GM21825 (cell line): ENCODE data around the gene ELAC2.
"Not testable (repeated sequence)": the region's sequence is repeated elsewhere in the genome, so short reads cannot be mapped to it uniquely, and the experiment has no call there.

Experiments
- ATAC-seq: cut with Tn5 transposase; IDR thresholded peaks from one replicate; pipeline ENCODE4 v1.9.1; 2021; ENCODE audit warnings: mild to moderate bottlenecking, moderate library complexity; ENCODE audit not compliant: unreplicated experiment

ELAC2 gene

DNA sequence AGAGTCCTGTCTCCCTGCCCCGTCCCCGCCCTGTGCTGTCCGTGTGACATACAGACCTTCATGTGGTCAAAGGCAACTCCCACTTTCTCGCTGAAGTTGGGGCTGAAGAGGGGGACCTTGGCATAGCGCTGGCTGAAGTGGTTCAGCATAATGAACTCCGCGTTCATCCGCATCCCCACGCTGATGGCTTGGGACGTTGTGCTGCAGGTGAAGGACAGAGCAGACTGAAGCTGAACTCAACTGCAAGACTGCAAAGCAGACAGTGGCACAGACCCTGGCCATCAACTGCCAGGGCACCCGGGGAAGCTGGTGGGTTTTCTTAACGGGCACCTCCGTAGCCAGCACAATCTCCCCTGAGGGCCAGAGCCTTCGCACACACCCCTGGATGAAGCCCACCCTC lies 24.2 kb downstream of the ELAC2 start:
- ATAC-seq, result no peak

DNA sequence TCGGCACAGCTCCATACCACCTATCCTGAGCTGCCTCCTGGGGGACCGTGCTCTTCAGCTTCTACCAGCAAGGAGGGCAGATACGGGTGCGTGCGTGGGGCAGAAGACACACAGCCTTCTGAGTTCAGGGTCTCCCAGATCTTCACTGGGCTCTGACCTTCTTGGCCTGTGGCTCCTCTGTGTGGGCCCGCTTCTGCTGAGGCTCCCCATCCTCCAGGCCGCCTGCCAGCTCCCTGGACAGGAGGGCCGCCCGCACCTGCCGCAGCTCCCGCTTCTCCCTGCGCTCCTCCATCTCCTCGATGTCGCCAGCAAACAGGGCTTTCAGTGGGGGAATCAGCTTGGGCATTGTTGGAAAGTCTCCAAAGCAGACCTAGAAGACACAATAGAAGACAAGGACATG lies 25.2 kb downstream of the ELAC2 start:
- ATAC-seq, result no peak

DNA sequence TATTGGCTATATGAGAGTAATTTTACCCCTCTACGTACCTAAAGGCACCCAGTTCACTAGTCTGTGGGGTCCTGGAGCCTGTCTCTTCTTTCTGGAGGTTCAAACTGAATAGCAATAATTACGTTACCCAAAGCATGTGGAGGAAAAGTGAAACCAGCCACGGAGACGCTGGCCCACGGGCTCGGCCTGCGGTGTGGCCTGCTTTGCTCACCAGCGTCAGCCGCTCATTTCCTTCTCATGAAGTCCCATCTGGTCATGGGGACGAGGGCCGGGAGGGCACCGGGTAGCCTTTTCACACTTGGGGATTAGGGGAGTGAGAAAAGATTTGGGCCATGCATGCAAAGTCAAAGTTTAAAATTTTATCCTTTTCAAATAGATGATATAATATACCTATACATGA lies 26.9 kb downstream of the ELAC2 start:
- no peak for ATAC-seq

DNA sequence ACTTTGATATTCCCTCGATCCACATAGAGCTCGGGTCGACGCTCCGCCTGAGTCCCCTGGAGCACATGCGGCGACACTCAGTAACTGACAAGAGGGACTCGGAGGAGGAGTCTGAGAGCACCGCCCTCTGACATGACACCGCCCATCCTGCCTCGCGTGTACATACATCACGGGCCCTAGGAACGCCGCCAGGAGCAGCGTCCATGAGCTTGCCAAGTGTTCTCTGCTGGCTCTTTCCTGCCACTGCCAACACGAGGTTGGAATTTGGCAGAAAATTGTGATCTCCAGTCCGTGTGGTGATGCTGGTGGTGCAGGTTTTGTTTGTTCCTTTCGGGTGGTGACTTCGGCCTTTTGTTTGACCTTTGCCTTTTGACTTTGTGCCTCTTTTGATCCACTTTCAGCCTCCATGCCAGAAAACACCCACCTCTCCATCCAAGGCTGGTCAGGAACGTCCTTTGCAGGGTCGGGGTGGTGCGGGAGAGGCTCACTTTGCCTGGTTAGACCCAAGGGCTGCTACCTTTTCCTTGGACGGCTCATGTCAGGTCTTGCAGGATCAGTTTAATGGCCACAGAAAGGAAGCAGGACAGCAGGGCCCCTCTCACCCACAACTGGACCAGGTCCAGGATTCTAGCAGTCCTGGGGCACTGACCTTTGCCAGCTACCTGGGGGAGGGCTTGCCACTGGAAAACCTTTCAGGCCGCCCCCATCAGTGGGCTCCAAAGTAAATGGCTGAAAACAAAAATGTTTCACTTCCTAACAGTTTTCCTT lies 27.6 kb downstream of the ELAC2 start:
- no peak for ATAC-seq

DNA sequence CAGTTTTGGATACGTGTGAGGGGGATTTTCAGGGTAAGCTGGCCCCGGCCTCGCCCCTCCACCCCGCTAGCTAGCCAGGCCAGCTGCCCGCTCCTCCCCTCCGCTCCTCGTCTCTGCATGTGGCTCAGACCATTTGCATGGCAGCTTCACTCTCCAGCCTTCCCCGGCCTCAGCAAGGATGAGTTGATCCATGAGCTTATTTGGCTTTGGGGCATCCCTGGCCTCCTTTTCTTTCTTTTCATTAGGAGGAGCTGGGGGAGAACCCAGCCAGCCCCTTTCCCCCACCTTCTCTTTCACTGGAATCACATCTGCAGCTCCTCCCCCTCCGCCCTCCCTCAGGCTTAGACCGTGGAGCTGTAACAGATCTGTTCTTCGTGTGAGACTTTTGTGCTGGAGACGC lies 30.7 kb downstream of the ELAC2 start:
- no peak for ATAC-seq

DNA sequence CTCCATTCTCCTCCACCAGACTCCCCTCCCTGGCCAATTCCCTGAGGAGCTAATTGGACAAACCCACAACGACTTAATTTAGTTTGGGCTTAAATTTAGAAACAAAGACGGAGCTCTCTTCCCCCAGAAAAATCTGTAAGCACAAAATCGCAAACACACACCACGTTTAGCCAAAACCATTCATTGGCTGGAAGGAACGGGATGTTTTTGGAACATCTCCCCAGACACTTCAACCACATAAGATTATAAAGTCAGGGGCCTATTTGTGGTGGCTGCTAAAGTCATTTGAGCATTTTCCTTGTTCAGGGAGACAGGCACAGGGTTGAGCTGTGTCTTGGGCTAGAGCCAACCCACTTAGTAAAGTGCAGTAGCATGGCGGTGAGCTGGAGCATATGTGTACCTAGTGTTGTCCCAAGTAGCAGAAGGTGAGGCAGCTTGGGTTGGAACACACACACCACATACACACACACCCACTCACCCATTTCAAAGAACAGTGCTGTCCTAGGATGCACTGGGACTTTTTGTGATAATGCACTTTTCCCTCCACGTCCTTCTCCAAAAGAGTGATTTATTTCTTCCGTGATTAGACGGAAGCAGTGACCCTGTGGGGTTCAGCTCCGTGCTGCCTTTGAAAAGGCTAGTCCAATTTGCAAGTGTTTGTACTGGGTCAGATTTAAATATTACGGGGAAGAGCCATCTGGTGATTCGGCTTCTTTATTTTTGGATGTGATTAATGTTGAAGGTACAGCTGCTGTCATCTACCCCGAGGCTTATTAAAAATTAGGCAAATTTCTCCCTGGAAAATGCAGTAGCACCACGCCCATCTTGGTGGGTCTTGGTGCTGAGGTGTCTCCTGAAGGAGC lies 32.2 kb downstream of the ELAC2 start:
- no peak for ATAC-seq

DNA sequence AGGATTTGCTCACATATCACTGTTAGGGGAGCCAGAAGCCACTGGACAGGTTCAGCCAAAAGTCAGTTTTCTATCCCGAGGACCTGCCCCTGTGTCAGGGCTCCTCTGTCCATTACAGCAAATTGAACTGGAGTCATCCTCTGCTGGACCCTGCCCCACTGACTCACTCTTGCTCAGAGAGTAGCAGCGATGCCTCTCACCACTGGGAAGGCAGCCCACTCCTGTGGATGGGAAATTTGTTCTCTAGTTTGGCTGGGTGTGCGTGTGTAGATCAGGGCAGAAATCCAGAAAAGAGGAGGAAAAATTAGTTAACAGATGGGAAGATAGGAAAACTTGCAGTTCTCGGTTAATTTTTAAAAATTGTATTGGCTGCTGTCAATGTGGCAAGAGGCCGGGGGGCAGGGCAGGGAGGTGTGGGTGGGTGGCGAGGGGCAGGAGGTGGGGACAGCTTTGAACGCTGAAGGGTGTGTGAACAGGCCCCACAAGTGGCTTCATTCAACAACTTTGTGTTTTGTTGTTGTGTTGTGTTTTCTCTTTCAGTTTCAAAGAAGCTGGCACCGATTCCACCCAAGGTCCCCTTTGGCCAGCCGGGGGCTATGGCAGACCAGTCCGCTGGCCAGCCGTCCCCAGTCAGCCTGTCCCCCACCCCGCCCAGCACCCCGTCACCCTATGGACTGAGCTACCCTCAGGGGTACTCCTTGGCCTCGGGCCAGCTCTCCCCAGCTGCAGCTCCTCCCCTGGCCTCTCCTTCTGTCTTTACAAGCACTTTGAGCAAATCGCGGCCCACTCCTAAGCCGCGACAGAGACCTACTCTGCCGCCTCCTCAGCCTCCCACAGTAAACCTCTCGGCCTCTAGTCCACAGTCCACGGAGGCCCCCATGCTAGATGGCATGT lies 33.6 kb downstream of the ELAC2 start:
- no peak for ATAC-seq

DNA sequence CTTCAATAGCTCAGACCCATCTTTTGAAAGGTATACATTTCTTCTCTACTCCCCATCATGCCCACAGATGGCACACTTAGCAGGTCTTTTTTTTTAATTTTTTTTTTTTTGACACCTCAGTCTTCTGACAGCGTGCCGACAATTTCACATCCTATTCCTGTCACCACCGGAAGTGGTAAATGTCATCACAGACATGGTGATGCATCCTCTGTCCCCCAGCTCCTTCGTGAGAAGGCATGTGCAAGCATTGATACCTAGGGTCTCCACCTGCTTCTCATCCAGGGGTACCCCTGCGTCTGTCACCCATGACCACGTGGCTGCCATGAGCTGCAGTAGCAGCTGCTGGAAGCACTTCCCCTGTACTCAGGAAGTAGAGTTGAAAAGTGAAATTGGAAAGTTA lies 35.6 kb downstream of the ELAC2 start:
- ATAC-seq, result no peak

DNA sequence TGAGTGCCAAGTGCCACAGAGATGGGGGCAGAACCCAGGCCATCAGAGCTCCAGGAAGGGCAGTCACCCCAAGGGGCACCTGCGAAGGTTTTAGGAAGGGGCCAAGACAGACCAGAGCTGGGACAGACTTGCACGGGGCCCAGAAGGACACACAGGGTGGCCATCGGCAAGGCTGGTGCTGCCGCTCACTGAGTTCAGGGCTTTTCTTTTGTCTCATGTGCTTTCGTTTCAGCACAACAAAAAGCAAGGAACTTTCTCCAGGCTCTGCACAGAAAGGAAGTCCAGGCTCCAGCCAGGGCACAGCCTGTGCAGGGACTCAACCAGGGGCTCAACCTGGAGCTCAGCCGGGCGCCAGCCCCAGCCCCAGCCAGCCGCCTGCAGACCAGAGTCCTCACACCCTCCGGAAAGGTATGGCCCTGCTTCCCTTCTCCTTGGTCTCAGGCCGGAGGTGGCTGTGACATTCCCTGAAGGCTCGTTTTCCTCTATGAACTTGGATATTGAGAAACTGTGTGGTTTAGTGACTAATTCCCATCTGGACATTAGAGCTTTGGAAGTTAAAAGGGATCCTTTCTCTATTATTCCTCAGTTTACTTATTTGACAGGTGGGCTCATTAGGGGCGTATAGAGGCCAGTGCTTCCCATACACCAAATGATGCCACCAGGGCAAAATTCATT lies 37.9 kb downstream of the ELAC2 start:
- ATAC-seq, result no peak

DNA sequence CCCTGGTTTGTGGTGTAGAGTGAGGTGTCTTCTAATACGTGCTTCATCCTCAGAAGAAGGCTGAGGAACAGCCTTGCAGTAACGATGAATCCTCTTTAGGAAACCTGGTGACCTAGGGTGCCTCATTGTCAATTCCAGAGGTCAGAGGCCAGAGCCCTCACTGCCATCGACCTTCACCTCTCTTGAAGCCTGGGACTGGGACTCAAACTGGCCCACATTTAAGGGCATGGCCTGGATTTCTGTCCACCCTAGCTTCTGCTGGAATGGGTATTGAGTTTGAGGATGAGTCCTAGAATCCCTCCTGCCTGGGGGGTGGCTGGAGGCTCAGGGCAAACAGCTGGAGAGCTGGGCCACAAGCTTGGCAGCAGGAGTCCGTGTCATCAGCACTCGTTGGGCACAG lies 38.6 kb downstream of the ELAC2 start:
- no peak for ATAC-seq

DNA sequence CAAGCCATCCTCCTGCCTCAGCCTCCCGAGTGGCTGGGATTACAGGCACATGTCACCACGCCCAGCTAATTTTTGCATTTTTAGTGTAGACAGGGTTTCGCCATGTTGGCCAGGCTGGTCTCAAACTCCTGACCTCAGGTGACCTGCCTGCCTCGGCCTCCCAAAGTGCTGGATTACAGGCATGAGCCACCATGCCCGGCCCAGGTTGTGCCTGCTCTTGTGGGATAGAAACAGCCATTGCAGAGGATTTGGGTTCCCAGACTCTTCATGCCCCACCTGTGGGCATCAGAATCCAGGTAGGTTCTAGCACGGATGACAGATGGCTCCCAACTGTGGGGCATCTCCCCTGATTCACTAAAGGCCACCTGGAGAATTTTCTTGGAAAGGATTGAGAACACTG lies 39.0 kb downstream of the ELAC2 start:
- ATAC-seq, result not testable (repeated sequence)

DNA sequence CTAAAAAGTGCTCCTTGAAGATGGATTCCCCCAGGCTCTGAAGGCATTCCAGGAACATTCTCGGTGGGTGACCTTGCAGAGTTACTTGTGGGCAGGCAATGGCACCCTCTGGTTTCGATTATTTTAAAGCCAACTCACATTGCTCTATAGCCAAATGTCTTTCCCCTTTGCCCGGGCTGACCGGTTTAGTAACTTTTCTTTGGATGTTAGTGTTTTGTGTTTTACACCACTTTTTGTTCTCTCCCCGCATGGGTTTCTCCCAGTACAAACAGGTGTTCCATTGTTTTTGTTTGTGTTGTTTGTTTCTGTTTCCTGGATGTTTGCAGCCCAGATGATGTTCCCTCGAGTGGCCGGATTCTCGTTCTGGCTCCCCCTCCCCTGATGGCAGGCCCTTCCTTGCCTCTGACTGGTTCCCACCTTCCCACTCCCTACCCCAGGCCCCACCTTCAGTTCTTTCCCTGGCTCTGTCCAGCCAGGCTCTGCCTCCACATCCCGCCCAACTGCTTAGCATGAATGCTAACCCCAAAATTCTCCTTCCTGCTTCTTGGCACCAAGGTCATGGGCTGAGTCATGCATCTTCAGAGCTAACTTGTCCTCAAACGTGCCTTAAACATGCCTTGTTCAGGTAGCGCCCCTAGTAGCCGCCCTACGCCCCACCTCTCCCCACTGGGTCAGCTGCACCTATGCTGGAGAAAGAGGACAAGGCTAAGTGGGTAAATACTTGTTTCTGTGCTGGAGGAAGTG lies 40.6 kb downstream of the ELAC2 start:
- no peak for ATAC-seq

DNA sequence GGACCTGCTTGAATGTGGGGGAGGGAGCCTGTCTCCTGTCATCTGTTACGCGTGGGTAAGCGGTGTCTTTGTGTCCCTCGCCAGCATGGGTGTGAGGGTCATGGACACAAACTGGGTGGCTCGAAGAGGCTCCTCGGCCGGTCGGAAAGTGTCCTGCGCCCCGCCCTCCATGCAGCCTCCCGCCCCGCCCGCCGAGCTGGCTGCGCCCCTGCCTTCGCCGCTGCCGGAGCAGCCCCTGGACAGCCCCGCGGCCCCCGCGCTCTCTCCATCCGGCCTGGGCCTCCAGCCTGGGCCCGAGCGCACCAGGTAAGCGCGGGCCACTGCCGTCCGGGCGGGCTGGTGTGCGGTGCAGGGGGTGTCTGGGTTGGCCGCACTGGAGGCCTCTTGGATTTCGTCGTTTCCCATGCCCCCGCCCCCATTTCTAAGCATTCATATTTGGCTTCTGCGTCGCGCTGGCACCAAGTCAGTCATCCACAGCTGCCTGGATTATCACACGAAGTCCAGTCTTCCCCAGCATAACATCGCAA lies 43.8 kb downstream of the ELAC2 start:
- ATAC-seq, result no peak

DNA sequence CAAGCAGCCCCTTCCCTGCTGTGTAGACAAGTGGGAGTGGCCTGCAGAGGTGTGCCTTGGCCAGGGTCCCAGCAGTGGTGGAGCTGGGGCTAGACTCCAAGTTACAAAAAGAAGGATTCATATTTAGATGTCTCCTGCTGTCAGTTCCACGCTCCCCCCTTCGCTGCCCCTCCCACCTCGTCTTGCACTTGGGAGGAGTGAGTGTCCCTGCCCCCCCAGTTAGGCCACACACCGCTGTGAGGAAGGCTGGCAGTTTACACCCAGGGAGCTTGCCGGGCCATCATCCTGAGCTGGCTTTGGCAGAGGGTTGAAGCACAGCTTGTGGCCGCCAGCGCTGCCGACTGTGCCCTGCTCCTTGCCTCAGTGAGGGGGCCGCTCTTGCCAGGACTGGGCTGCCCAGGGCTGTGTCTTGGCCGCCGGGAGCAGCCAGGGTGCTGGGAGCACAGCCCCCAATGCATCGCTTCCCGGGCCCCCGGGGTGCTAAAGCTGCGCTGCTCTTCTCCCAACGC lies 44.3 kb downstream of the ELAC2 start:
- ATAC-seq, result no peak

DNA sequence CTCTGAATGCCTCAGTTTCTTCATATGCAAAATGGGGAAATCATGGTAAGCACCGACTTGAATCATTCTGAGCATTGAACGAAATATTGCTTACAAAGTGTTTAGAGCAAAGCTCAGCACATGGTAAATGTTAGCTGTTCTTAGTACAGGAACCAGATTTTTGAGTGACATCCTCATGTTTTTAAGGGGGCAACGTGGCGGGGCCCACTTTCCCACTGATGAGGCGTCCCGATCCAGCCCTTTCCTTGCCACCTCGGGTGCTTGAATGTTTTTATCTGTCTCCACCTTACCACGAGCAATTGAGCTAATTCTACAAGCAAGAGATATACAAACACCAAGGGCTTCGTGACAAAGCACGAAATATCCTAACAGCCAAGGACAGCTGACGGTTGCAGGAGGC lies 49.9 kb downstream of the ELAC2 start:
- ATAC-seq, result no peak

DNA sequence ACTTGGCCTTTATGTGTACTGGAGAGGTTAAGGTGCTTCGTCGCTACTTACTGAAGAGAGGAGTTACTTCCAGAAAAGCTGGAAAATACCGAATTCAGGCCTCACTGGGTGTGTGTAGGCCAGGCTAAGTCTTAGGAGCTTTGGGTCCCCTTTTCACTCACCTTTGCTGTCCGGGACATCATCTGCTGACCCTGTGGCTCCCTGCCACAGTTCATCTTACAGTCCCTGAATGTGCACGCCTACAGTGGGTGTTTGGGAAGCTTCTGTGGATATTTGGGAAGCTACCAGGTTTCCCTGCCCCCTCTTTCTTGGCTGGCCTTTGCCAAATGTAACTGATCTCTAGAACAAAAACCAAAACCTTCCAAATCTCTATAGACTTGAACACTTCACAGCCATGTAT lies 51.4 kb downstream of the ELAC2 start:
- ATAC-seq, result no peak

DNA sequence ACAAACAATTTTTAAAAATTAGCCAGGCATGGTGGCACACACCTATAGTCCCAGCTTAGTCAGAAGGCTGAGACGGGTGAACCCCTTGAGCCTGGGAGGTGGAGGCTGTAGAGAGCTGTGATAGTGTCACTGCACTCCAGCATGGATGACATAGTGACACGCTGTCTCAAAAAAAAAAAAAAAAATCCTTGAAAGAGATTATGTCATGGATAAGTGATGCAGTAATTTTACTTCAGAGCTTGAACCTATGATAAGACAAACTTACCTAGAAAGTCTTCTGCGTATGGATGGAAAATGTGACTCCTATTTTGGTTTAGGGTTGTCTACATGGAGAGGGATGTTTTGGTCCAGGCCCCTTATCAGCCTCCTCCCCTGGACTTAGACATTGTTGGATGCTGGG lies 51.8 kb downstream of the ELAC2 start:
- ATAC-seq, result no peak

DNA sequence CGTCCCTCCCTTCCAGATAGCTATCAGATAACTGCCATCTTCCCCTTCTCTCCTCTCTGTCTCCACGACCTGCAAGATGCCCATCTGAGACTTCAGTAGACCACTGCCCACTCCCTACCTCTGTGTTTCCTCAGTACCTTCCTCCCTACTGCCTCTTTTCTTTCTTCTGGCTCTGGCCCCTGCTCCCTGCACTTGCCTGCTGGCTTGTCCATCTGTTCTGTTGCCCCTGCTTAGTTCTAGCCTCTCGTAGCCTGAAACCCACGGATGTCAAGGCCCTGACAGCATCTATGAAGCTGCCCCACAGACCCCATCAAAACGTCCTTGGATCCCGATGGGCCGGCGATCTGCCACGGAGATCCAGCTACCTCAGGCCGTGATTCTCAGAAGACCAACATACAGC lies 53.0 kb downstream of the ELAC2 start:
- ATAC-seq, result no peak

DNA sequence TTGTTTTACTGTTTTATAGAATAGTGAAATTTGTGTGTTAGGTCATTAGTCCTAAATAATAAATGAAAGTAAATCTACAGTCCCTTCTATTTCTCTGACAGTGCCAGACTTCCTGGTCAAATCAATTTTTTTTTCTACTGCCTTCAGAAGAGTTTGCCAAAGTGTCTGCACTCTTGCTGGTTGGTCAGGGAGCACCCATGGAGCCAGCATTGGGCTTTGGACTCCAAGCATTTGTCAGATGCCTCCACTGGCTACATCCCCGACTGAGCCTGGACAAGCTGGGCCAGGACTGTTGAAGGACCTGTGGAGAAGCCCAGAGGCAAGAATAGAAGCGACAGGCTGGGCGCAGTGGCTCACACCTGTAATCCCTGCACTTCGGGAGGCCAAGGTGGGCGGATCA lies 53.7 kb downstream of the ELAC2 start:
- ATAC-seq, result no peak

DNA sequence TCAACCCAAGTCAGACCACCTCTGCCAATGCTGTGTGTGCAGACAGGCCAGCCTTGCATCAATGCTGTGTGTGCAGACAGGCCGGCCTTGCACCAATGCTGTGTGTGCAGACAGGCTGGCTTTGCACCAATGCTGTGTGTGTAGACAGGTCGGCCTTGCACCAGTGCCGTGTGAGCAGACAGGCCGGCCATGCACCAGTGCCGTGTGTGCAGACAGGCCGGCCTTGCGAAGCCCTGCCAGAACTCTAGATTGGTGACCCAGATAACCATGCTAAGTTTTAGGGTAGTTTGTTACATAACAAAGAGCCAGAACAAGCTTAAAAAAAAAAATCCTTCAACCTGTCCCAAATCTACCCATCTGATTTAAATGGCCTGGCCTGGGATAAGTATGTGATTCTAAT lies 54.3 kb downstream of the ELAC2 start:
- ATAC-seq, result no peak
